Sigmoid colon (tissue), 7 donors: Measurements from ENCODE around the gene REXO1. TPM values are rescaled to one million over a fixed set of nuclear protein-coding genes. Genes with fewer than 3 reads are reported as not detected.

Experiments
- DNase-seq: peaks from one replicate; pipeline ENCODE4 v3.0.0-alpha.2; 2019
- H3K27ac ChIP-seq, 4 donors: fragments of 200-600 bp; sonication (generic); one replicate each; pipeline ENCODE4 v1.5.1; 2016 to 2019; ENCODE audit warnings: mild to moderate bottlenecking in 1 of 4
- H3K27me3 ChIP-seq, 3 donors: fragments of 200-600 bp; sonication (generic); one replicate each; pipeline ENCODE4 v1.5.1; 2019; ENCODE audit warnings: mild to moderate bottlenecking in 1 of 3
- H3K36me3 ChIP-seq, 4 donors: fragments of 200-600 bp; sonication (generic); one replicate each; pipeline ENCODE4 v1.5.1; 2016 to 2019
- H3K4me1 ChIP-seq, 4 donors: fragments of 200-600 bp; sonication (generic); one replicate each; pipeline ENCODE4 v1.5.1; 2017 to 2019
- H3K4me3 ChIP-seq, 4 donors: fragments of 200-600 bp; sonication (generic); one replicate each; pipeline ENCODE4 v1.5.1; 2017 to 2019; ENCODE audit warnings: mild to moderate bottlenecking in 2 of 4, moderate library complexity in 1 of 4
- H3K9me3 ChIP-seq, 4 donors: fragments of 200-600 bp in 3 of 4; sonication (generic) in 3 of 4; one replicate each; pipeline versions ENCODE4 v1.5.1 to v1.6.1; 2013 to 2019
- EP300 ChIP-seq, 4 donors: sonication (generic); formaldehyde crosslinking; IDR thresholded peaks; one replicate each; pipeline ENCODE4 v1.6.1; 2017; ENCODE audit warnings: antibody characterized with exemption in 4 of 4
- POLR2A ChIP-seq, 2 donors: fragments of 450-650 bp; IDR thresholded peaks; one replicate each; pipeline ENCODE4 v1.6.1; 2016; ENCODE audit warnings: antibody characterized with exemption in 2 of 2, mild to moderate bottlenecking in 2 of 2, moderate library complexity in 2 of 2
- POLR2AphosphoS5 ChIP-seq, 4 donors: sonication (generic); formaldehyde crosslinking; IDR thresholded peaks; one replicate each; pipeline ENCODE4 v1.6.1; 2017; ENCODE audit warnings: antibody characterized with exemption in 4 of 4
- WGBS, 2 donors: extraction: QIAGEN DNeasy Blood & Tissue Kit; methylation state at CpG; one replicate each; pipeline ENCODE4 v1.1.7; 2013; 5-methylcytosine and 5-hydroxymethylcytosine counted together
- intact Hi-C: fragments of 100-400 bp; cut with DNase I; formaldehyde crosslinking; loops from one replicate; pipeline ENCODE4 v1.15.1; 2023
- polyA plus RNA-seq, 3 donors: library from polyadenylated mRNA; stranded (reverse); fragments of 200-250 nt; gene quantifications; one replicate each; pipeline ENCODE4 v1.2.3, GENCODE V29; 2013
- total RNA-seq, 4 donors: library from RNA; depleted of rRNA; stranded (reverse); fragments of >200 nt; gene quantifications; one replicate each; pipeline ENCODE4 v1.1.0, GENCODE V29; 2016
- TF ChIP-seq, protein P1 (sequence below), 4 experiments: fragments of 450-650 bp in 3 of 4; fragments of 200-600 bp in 1 of 4; IDR thresholded peaks; one replicate each; pipeline ENCODE4 v1.5.1; 2016 to 2019; ENCODE audit warnings: antibody characterized with exemption in 4 of 4, mild to moderate bottlenecking in 3 of 4, moderate library complexity in 2 of 4
- donor health status: healthy with polysubstance abuse.
- donor health status: Bipolar disorder and iron deficiency.
- donor health status: healthy.

Gene REXO1
- total and polyA plus RNA-seq, 7 donors: 8.6 to 61.8 (median 11.1) TPM

DNA sequence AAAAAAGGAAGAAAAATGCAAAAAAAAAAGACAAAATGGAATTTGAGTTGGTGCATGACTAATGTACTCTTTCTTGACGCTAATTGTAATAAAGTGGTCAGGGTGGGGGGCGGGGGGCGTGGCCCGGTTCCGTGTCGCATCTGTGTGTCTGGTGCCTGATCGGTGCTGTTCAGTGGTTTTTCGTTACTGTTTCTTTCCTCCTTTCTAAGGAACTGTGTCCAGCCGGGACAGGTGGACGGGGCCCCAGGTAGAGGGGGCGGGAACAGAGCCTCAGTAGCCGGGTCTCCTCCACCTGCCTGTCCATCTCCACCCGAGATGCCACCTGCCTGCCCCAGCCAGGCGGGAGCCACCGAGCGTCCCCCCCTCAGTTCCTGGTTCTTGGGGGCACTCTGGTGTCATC, 68.7 kb downstream of the REXO1 start:
- Histone ChIP-seq H3K4me3 (no peak overlapping the region), H3K4me1 (peaks cover 0 to 4% (median 2%) of the 10 kb centered on the region in 4 donors), H3K27ac (no peak overlapping the region), H3K36me3 (no peaks in the 10 kb centered on the region), H3K27me3 (peaks cover 29 to 100% (median 84%) of the 10 kb centered on the region in 3 donors), H3K9me3 (peaks cover 4 to 16% (median 13%) of the 10 kb centered on the region in 4 donors)
- TF ChIP-seq POLR2AphosphoS5 (IDR thresholded peaks at IDR 0.05) (no peak), POLR2A (IDR thresholded peaks at IDR 0.05) (no peak), EP300 (IDR thresholded peaks at IDR 0.05) (no peak)
- TF ChIP-seq, protein P1, sequence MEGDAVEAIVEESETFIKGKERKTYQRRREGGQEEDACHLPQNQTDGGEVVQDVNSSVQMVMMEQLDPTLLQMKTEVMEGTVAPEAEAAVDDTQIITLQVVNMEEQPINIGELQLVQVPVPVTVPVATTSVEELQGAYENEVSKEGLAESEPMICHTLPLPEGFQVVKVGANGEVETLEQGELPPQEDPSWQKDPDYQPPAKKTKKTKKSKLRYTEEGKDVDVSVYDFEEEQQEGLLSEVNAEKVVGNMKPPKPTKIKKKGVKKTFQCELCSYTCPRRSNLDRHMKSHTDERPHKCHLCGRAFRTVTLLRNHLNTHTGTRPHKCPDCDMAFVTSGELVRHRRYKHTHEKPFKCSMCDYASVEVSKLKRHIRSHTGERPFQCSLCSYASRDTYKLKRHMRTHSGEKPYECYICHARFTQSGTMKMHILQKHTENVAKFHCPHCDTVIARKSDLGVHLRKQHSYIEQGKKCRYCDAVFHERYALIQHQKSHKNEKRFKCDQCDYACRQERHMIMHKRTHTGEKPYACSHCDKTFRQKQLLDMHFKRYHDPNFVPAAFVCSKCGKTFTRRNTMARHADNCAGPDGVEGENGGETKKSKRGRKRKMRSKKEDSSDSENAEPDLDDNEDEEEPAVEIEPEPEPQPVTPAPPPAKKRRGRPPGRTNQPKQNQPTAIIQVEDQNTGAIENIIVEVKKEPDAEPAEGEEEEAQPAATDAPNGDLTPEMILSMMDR (IDR thresholded peaks at IDR 0.05): no peak
- WGBS, 2 donors: 26 to 38% methylated on average over 16 of the region's 16 CpGs
- no peak for DNase-seq
- intact Hi-C loops: no loop called here

DNA sequence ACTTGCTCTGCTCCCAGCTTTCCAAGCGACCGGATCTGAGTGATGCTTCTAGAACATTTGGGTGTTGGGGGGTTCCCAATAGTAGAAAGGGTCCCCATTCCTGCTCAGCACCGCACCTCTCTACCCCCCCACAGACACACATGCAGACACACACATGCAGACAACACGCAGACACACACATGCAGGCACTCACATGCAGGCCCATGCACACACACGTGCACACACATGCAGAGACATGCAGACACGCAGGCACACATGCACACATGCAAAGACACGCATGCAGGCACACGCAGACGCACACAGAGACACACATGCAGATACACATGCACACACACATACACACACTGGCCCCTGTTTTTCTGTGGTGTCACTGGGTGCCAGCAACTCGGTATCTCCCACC, 71.1 kb downstream of the REXO1 start:
- peaks cover 34 to 95% (median 80%) of the 10 kb centered on the region in 3 donors for H3K27me3 ChIP-seq

DNA sequence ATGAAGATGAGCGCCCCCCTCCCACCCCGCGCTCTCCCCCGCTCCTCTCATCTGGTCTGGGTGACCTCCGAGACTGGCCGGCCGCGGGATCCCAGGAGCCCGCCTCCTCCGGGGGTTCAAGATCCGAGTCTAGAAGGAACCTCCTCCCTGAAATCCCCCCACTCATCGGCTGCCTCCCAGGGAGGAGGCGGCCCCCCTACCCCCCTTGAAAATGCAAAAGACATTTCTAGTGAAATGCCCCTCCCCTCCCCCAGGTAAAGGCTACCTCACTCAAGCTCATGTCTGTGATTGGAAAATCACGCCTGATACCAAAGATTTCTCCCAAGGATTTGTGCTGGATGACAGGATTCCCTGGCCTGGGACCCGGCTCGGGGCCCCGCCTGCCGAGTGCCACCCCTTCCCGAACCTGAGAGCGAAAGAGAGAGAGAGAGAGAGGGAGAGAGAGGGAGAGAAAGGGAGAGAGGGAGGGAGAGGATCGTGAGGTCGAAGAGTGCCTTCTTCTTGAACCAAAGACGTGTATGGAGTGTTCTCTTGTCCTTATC, 71.6 kb downstream of the REXO1 start:
- Histone ChIP-seq H3K9me3 (peaks cover 0 to 10% (median 8%) of the 10 kb centered on the region in 4 donors), H3K36me3 (no peaks in the 10 kb centered on the region), H3K4me3 (no peak overlapping the region), H3K27me3 (peaks cover 34 to 95% (median 75%) of the 10 kb centered on the region in 3 donors), H3K27ac (no peak overlapping the region), H3K4me1 (peaks cover 0 to 4% (median 2%) of the 10 kb centered on the region in 4 donors)
- no peak for DNase-seq
- TF ChIP-seq, protein P1 (IDR thresholded peaks at IDR 0.05): no peak
- TF ChIP-seq EP300 (IDR thresholded peaks at IDR 0.05) (no peak), POLR2A (IDR thresholded peaks at IDR 0.05) (no peak), POLR2AphosphoS5 (IDR thresholded peaks at IDR 0.05) (no peak)
- intact Hi-C loops: no loop called here
- 7 to 8% methylated on average over 23 of the region's 23 CpGs for WGBS, 2 donors

More for the DNA sequence above, 71.1 kb downstream of the REXO1 start:
- H3K36me3 ChIP-seq: no peaks in the 10 kb centered on the region
- no peak for DNase-seq
- TF ChIP-seq EP300 (IDR thresholded peaks at IDR 0.05) (no peak), POLR2AphosphoS5 (IDR thresholded peaks at IDR 0.05) (no peak), POLR2A (IDR thresholded peaks at IDR 0.05) (no peak)
- TF ChIP-seq, protein P1 (IDR thresholded peaks at IDR 0.05): no peak
- WGBS, 2 donors: 50 to 57% methylated on average over 10 of the region's 10 CpGs
- peaks cover 0 to 4% (median 2%) of the 10 kb centered on the region in 4 donors for H3K4me1 ChIP-seq
- intact Hi-C loops: no loop called here
- H3K27ac ChIP-seq: no peak overlapping the region
- H3K9me3 ChIP-seq: peaks cover 4 to 15% (median 13%) of the 10 kb centered on the region in 4 donors
- H3K4me3 ChIP-seq: no peak overlapping the region

DNA sequence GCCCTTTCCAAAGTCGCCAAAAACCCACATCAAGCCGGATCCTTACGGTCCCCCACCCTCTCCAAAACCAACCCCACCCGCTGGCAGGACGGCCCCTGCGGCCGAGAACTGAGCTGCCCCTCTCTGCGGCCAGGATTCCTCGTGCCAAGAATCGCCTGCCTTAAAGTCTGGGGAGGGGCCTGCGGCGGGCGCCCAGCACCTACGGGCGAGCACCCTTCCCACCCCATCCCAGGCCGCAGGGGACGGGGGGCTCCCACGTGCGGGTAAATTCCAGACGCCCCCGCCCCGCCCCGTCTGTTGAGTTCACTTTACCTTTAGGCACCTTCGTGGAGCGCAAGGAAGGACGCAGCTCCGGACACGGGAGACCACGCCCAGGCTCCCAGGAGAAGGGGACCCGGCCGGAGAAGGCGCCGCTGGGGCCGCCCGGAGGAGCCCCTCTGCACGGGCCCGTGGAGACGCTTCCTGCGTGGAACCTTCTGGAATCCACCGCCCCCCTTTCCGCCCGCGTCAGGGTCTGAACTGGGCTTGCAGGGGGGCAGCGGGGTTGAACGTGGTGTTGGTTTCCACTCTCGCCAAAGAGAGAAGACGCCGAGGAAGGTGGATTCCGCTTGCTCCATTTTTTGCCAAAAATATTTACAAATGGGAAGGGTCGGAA, 72.2 kb downstream of the REXO1 start:
- Histone ChIP-seq H3K4me3 (no peak overlapping the region), H3K36me3 (no peaks in the 10 kb centered on the region), H3K4me1 (peaks cover 0 to 4% (median 2%) of the 10 kb centered on the region in 4 donors), H3K9me3 (peaks cover 4 to 9% (median 8%) of the 10 kb centered on the region in 4 donors), H3K27ac (no peak overlapping the region), H3K27me3 (peaks cover 34 to 95% (median 74%) of the 10 kb centered on the region in 3 donors)
- DNase-seq: no peak
- 5 to 10% methylated on average over 50 of the region's 50 CpGs for WGBS, 2 donors
- intact Hi-C loops: no loop called here
- TF ChIP-seq EP300 (IDR thresholded peaks at IDR 0.05) (no peak), POLR2A (IDR thresholded peaks at IDR 0.05) (no peak), POLR2AphosphoS5 (IDR thresholded peaks at IDR 0.05) (no peak)
- TF ChIP-seq, protein P1 (IDR thresholded peaks at IDR 0.05): no peak
